HEK293 (cell line): Measurements from ENCODE around the gene RING1.

Experiments used
- ATF2 ChIP-seq: fragments of 450-650 bp; formaldehyde crosslinking; IDR thresholded peaks from 2 replicates; pipeline ENCODE4 v1.5.1; 2016; ENCODE audit warnings: missing biosample characterization, missing genetic modification characterization, low read depth
- GLIS1 ChIP-seq: fragments of 450-650 bp; formaldehyde crosslinking; IDR thresholded peaks from 2 replicates; pipeline ENCODE4 v1.5.1; 2016; ENCODE audit warnings: missing biosample characterization, missing genetic modification characterization
- KLF17 ChIP-seq: fragments of 450-650 bp; formaldehyde crosslinking; IDR thresholded peaks from 2 replicates; pipeline ENCODE4 v1.5.1; 2016; ENCODE audit warnings: missing biosample characterization, missing genetic modification characterization
- KLF8 ChIP-seq: fragments of 450-650 bp; formaldehyde crosslinking; IDR thresholded peaks from 2 replicates; pipeline ENCODE4 v1.5.1; 2016; ENCODE audit warnings: missing biosample characterization, missing genetic modification characterization
- SP3 ChIP-seq: fragments of 450-650 bp; formaldehyde crosslinking; IDR thresholded peaks from 2 replicates; pipeline ENCODE4 v1.5.1; 2016; ENCODE audit warnings: missing biosample characterization, missing genetic modification characterization
- TCF7L2 ChIP-seq: IDR thresholded peaks from 2 replicates; pipeline ENCODE4 v1.6.1; 2011; ENCODE audit warnings: low read depth, mild to moderate bottlenecking, inconsistent platforms, low read length, moderate library complexity, borderline replicate concordance
- WT1 ChIP-seq: fragments of 450-650 bp; formaldehyde crosslinking; IDR thresholded peaks from 2 replicates; pipeline ENCODE4 v1.5.1; 2016; ENCODE audit warnings: missing biosample characterization, missing genetic modification characterization
- ZBTB48 ChIP-seq: fragments of 450-650 bp; formaldehyde crosslinking; IDR thresholded peaks from 2 replicates; pipeline ENCODE4 v1.5.1; 2016; ENCODE audit warnings: missing biosample characterization, missing genetic modification characterization
- ZNF10 ChIP-seq: fragments of 450-650 bp; formaldehyde crosslinking; IDR thresholded peaks from 2 replicates; pipeline ENCODE4 v1.5.1; 2017; ENCODE audit warnings: missing biosample characterization, missing genetic modification characterization
- ZNF121 ChIP-seq: fragments of 450-650 bp; formaldehyde crosslinking; IDR thresholded peaks from 2 replicates; pipeline ENCODE4 v1.5.1; 2016; ENCODE audit warnings: missing biosample characterization, missing genetic modification characterization
- ZNF140 ChIP-seq: fragments of 450-650 bp; formaldehyde crosslinking; IDR thresholded peaks from 2 replicates; pipeline ENCODE4 v1.5.1; 2016; ENCODE audit warnings: missing biosample characterization, missing genetic modification characterization
- ZNF146 ChIP-seq: fragments of 450-650 bp; formaldehyde crosslinking; IDR thresholded peaks from 2 replicates; pipeline ENCODE4 v1.5.1; 2016; ENCODE audit warnings: missing biosample characterization, missing genetic modification characterization
- ZNF175 ChIP-seq: fragments of 450-650 bp; formaldehyde crosslinking; IDR thresholded peaks from 2 replicates; pipeline ENCODE4 v1.5.1; 2016; ENCODE audit warnings: missing biosample characterization, missing genetic modification characterization
- ZNF184 ChIP-seq: fragments of 450-650 bp; IDR thresholded peaks from 2 replicates; pipeline ENCODE4 v1.5.1; 2018; ENCODE audit warnings: missing biosample characterization, mild to moderate bottlenecking, missing genetic modification characterization
- ZNF23 ChIP-seq: fragments of 450-650 bp; formaldehyde crosslinking; IDR thresholded peaks from 2 replicates; pipeline ENCODE4 v1.5.1; 2016; ENCODE audit warnings: missing biosample characterization, missing genetic modification characterization, borderline replicate concordance
- ZNF362 ChIP-seq: fragments of 450-650 bp; formaldehyde crosslinking; IDR thresholded peaks from 2 replicates; pipeline ENCODE4 v1.5.1; 2016; ENCODE audit warnings: missing biosample characterization, missing genetic modification characterization
- ZNF366 ChIP-seq: fragments of 450-650 bp; formaldehyde crosslinking; conservative IDR thresholded peaks from 2 replicates; pipeline ENCODE4 v1.5.1; 2016; ENCODE audit warnings: missing biosample characterization, missing genetic modification characterization
- ZNF514 ChIP-seq: fragments of 450-650 bp; formaldehyde crosslinking; IDR thresholded peaks from 2 replicates; pipeline ENCODE4 v1.5.1; 2016; ENCODE audit warnings: missing biosample characterization, missing genetic modification characterization
- ZNF530 ChIP-seq: fragments of 450-650 bp; formaldehyde crosslinking; IDR thresholded peaks from 2 replicates; pipeline ENCODE4 v1.5.1; 2016; ENCODE audit warnings: low read depth, missing biosample characterization, missing genetic modification characterization
- ZNF555 ChIP-seq: fragments of 450-650 bp; formaldehyde crosslinking; conservative IDR thresholded peaks from 2 replicates; pipeline ENCODE4 v1.5.1; 2017; ENCODE audit warnings: missing biosample characterization, mild to moderate bottlenecking, missing genetic modification characterization, inconsistent platforms
- ZNF600 ChIP-seq: fragments of 450-650 bp; formaldehyde crosslinking; IDR thresholded peaks from 2 replicates; pipeline ENCODE4 v1.5.1; 2016; ENCODE audit warnings: missing biosample characterization, missing genetic modification characterization
- ZNF658 ChIP-seq: fragments of 450-650 bp; formaldehyde crosslinking; IDR thresholded peaks from 2 replicates; pipeline ENCODE4; 2016; ENCODE audit warnings: missing biosample characterization, missing genetic modification characterization
- ZNF660 ChIP-seq: fragments of 450-650 bp; IDR thresholded peaks from 2 replicates; pipeline ENCODE4 v1.5.1; 2018; ENCODE audit warnings: missing biosample characterization, mild to moderate bottlenecking, missing genetic modification characterization
- ZNF76 ChIP-seq: fragments of 450-650 bp; formaldehyde crosslinking; IDR thresholded peaks from 2 replicates; pipeline ENCODE4; 2016; ENCODE audit warnings: low read depth, missing biosample characterization, missing genetic modification characterization, borderline replicate concordance
- TF ChIP-seq, protein P1 (sequence below): fragments of 450-650 bp; formaldehyde crosslinking; IDR thresholded peaks from 2 replicates; pipeline ENCODE4 v1.5.1; 2016; ENCODE audit warnings: missing biosample characterization, missing genetic modification characterization
- TF ChIP-seq, protein P2 (sequence below): fragments of 450-650 bp; formaldehyde crosslinking; IDR thresholded peaks from 2 replicates; pipeline ENCODE4 v1.5.1; 2017; ENCODE audit warnings: missing biosample characterization, missing genetic modification characterization
- TF ChIP-seq, protein P3 (sequence below): fragments of 450-650 bp; formaldehyde crosslinking; IDR thresholded peaks from 2 replicates; pipeline ENCODE4 v1.5.1; 2016; ENCODE audit warnings: missing biosample characterization, missing genetic modification characterization

Gene RING1

GRCh38 chr6:33197431-33198048 lies 10.8 kb upstream of the RING1 start (continued):
- TF ChIP-seq, protein P1, sequence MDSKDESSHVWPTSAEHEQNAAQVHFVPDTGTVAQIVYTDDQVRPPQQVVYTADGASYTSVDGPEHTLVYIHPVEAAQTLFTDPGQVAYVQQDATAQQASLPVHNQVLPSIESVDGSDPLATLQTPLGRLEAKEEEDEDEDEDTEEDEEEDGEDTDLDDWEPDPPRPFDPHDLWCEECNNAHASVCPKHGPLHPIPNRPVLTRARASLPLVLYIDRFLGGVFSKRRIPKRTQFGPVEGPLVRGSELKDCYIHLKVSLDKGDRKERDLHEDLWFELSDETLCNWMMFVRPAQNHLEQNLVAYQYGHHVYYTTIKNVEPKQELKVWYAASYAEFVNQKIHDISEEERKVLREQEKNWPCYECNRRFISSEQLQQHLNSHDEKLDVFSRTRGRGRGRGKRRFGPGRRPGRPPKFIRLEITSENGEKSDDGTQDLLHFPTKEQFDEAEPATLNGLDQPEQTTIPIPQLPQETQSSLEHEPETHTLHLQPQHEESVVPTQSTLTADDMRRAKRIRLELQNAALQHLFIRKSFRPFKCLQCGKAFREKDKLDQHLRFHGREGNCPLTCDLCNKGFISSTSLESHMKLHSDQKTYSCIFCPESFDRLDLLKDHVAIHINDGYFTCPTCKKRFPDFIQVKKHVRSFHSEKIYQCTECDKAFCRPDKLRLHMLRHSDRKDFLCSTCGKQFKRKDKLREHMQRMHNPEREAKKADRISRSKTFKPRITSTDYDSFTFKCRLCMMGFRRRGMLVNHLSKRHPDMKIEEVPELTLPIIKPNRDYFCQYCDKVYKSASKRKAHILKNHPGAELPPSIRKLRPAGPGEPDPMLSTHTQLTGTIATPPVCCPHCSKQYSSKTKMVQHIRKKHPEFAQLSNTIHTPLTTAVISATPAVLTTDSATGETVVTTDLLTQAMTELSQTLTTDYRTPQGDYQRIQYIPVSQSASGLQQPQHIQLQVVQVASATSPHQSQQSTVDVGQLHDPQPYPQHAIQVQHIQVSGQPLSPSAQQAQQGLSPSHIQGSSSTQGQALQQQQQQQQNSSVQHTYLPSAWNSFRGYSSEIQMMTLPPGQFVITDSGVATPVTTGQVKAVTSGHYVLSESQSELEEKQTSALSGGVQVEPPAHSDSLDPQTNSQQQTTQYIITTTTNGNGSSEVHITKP (tag by site-specific recombination), result peak; percentile 65
- TF ChIP-seq ZNF175 (no peak), ATF2 (tag by site-specific recombination) (no peak), KLF17 (tag by site-specific recombination) (0 out of 2 replicates have a peak, but pooled peaks have one; percentile 51), SP3 (tag by site-specific recombination) (peak; percentile 44), ZNF366 (peak; percentile 66), ZNF600 (tag by site-specific recombination) (peak; percentile 94), ZNF140 (tag by site-specific recombination) (no peak), GLIS1 (no peak), ZNF76 (tag by site-specific recombination) (no peak), ZNF660 (tag by site-specific recombination) (peak; percentile 73; the same call in 1 of the 2 replicates), ZNF184 (tag by site-specific recombination) (no peak), ZNF555 (tag by site-specific recombination) (no peak), ZNF10 (tag by site-specific recombination) (no peak), ZNF121 (tag by site-specific recombination) (no peak), TCF7L2 (no peak), ZNF146 (no peak), ZBTB48 (tag by site-specific recombination) (peak; percentile 60; the same call in 1 of the 2 replicates), KLF8 (tag by site-specific recombination) (peak; percentile 50), ZNF530 (no peak), ZNF362 (tag by site-specific recombination) (no peak), ZNF514 (no peak), ZNF23 (tag by site-specific recombination) (no peak), WT1 (tag by site-specific recombination) (0 out of 2 replicates have a peak, but pooled peaks have one; percentile 36), ZNF658 (tag by site-specific recombination) (no peak)
- TF ChIP-seq, protein P2, sequence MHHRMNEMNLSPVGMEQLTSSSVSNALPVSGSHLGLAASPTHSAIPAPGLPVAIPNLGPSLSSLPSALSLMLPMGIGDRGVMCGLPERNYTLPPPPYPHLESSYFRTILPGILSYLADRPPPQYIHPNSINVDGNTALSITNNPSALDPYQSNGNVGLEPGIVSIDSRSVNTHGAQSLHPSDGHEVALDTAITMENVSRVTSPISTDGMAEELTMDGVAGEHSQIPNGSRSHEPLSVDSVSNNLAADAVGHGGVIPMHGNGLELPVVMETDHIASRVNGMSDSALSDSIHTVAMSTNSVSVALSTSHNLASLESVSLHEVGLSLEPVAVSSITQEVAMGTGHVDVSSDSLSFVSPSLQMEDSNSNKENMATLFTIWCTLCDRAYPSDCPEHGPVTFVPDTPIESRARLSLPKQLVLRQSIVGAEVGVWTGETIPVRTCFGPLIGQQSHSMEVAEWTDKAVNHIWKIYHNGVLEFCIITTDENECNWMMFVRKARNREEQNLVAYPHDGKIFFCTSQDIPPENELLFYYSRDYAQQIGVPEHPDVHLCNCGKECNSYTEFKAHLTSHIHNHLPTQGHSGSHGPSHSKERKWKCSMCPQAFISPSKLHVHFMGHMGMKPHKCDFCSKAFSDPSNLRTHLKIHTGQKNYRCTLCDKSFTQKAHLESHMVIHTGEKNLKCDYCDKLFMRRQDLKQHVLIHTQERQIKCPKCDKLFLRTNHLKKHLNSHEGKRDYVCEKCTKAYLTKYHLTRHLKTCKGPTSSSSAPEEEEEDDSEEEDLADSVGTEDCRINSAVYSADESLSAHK (tag by site-specific recombination), result peak; percentile 93
- TF ChIP-seq, protein P3, sequence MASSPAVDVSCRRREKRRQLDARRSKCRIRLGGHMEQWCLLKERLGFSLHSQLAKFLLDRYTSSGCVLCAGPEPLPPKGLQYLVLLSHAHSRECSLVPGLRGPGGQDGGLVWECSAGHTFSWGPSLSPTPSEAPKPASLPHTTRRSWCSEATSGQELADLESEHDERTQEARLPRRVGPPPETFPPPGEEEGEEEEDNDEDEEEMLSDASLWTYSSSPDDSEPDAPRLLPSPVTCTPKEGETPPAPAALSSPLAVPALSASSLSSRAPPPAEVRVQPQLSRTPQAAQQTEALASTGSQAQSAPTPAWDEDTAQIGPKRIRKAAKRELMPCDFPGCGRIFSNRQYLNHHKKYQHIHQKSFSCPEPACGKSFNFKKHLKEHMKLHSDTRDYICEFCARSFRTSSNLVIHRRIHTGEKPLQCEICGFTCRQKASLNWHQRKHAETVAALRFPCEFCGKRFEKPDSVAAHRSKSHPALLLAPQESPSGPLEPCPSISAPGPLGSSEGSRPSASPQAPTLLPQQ (tag by site-specific recombination), result 0 out of 2 replicates have a peak, but pooled peaks have one; percentile 57
